SKM-1 treated with dmso at 0.1 percent for 144 hours (cell line): ENCODE data around the gene CTRB1.

Source experiments
- DNase-seq: peaks from one replicate; lab custom pipeline; 2025; ENCODE audit not compliant: unreplicated experiment; lab: John Stamatoyannopoulos, UW

The CTRB1 gene

DNA sequence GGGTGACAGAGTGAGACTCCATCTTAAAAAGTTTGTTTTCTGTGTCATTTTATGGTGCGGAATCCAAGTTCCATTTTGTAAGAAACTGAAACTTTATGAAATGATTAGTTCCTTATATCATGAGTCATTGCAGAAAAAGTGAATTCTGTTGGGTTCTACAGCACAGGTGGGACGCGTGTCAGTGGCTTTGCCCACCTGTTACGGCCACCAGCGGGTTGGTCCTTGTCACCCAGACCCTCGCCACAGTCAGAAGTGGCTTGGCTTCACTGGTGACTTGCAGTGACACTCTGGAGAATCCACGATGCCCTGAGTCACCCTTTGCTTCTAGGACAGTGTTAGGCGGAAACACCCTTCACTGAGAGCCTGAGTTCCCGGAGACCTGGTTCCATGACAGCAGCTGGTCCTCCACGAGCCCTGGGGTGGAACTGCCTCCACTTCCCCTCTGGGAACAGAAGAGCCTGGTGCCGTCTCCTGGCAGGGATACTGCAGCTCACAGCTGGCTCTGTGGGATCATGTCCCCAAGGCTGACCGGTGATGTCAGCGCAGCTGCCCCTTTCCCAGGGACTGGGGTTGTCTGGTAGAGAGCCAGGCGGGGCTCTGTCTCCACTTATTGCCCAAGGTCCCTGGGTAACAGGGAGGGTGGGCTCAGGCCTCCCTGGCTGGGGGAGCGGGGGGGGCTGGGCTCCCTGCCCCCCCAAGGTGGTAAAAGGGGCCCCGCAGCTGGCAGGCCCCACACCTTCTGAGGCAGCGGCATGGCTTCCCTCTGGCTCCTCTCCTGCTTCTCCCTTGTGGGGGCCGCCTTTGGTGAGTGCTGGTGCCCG, at the start of gene CTRB1:
TSS of gene CTRB1 (plus strand) at position 733 of the 821 bp plus-strand sequence. CDS start at position 753, 20 bp downstream.
- DNase-seq: no peak

DNA sequence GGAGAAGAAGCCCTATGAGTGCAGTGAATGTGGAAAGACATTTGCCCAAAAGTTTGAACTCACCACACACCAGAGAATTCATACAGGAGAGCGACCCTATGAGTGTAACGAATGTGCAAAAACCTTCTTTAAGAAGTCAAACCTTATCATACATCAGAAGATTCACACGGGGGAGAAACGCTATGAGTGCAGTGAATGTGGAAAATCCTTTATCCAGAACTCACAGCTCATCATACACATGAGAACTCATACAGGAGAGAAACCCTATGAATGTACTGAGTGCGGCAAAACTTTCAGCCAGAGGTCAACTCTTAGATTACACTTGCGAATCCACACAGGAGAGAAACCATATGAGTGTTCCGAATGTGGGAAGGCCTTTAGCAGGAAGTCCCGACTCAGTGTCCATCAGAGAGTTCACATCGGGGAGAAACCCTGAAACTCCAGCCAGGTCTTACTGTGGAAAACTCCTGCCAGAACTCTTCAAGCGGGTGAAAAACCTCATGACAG, 48.8 kb upstream of the CTRB1 start:
- DNase-seq: no peak

DNA sequence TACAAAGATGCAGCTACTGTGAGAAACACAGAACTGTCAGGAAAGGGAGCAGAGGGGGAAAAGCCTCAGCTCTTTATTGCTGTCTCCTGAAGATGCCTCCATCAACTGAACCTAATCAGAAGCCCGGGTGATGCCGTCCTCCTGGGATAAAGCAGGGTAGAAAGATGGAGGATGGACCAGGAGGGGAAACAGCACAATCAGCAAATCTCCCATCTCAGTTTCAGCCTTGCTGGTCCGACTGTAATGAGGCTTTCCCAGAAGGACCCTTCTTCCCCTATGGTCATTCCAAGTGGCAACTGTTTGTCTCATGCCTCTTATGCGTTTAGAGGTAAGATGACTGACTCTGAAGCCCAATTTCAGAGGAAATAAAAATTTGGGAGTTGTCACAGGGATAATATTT, 46.2 kb upstream of the CTRB1 start:
- no peak for DNase-seq

DNA sequence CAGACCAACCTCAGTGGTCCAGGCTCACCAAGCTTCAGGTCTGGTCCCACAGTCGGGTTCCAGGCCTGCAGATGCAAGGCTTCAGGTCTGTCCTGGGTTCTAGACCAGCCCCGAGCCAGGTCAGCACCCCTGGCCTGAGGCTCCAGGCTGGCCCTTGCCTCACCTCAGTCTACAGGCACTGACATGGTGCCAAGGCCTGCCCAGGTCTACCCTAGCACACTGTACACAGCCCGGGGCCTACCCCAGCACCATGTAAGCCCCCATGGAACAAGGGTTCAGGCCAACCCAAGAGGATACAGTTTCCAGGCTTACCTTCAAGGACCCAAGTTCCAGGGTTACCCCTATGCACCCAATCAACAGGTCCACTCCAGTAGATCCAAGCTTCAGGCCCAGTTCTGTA, 43.7 kb upstream of the CTRB1 start:
- no peak for DNase-seq

DNA sequence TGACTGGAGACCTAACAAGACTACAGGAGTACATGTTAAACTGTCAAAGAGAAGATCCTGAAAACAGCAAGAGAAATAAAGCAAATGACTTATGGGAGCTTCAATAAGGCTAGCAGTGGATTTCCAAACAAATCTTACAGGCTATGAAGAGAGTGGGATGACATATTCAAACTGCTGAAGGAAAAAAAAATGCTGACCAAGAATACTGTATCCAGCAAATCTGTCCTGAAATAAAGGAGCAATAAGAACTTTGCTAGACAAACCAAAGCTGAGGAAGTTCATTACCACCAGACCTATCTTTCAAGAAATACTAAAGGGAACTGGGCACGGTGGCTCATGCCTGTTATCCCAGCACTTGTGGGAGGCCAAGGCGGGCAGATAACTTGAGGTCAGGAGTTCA, 41.9 kb upstream of the CTRB1 start:
- DNase-seq: no peak

DNA sequence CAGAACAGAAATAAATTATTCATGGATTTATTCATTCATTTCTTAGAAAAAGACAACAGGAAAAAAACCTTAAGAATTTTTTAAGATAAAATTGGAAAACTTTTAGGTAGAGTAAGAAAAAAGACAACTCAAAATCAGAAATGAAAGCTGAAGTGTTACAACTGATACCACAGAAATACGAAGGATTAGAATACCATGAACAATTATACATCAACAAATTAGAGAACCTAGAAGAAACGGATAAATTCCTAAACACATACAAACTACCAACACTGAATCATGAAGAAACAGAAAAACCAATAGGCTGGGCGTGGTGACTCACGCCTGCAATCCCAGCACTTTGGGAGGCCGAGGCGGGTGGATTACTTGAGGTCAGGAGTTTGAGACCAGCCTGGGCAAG, 39.6 kb upstream of the CTRB1 start:
- no peak for DNase-seq

DNA sequence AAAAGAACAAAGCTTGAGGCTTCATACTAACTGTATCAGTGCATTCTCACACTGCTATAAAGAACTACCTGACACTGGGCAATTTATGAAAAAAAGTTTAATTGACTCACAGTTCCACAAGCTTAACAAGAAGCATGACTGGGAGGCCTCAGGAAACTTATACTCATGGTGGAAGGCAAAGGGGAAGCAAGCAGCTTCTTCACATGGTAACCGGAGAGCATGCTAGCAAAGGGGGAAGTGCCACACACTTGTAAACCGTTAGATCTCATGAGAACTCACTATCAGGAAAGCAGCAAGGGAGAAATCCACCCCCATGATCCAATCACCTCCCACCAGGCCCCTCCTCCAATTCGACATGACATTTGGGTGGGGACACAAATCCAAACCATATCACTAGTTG, 37.2 kb upstream of the CTRB1 start:
- DNase-seq: peak; percentile 8

DNA sequence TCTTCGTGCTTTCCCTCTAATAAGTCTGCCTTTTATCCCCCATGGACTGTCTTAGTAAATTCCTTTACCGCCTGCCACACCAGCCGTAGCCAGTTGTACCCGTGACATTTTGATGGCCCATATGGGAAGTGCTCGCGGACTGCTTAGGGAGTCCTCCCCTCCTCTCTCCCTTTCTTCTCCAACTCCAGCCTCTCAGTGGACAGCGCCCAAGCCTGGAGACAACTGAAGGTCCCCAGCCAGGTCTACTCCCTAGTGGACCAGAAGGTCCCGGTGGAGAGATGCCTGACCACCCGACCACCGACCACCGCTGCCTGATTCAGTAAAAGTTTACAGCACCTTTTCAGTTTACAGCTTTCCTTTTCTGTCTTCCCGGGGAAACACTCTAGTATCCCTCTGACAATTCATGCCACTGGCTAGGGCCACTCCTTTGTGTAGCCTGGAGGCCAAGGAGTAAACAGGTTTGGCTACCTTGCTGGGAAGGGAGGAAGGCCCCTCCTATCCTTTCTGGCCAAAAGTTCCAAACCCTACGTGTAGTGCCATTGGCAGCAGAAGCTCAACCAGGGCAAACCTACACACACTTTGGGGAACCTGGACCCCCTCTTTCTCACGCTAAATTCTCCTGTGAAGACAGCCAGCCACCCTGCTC, 29.8 kb upstream of the CTRB1 start:
- DNase-seq: no peak

DNA sequence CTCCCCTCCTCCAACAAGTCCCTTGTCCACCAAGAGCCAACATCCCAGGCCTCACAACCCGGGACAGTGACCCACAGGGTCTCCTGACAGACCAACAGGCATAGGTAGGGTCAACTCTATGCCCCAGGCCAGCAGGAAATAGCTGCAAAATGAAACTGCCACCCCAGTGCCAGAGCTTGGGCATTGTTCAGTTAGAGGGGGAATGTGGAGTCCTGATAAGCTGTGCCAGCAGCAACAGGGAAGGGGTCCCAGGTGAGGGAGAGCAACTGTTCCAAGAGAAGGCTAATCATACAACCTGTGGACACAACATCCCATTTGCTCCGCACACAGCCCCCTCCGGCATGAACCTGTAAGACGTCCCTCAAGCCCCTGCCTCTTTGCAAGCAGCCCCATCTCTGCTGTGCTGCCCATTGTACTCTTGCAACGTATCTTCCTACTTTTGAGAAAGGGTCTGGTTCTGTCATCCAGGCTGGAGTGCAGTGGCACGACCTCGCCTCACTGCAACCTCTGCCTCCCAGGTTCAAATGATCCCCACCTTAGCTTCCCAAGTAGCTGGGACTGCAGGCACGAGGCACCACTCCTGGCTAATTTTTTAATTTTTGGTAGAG, 29.0 kb upstream of the CTRB1 start:
- no peak for DNase-seq

DNA sequence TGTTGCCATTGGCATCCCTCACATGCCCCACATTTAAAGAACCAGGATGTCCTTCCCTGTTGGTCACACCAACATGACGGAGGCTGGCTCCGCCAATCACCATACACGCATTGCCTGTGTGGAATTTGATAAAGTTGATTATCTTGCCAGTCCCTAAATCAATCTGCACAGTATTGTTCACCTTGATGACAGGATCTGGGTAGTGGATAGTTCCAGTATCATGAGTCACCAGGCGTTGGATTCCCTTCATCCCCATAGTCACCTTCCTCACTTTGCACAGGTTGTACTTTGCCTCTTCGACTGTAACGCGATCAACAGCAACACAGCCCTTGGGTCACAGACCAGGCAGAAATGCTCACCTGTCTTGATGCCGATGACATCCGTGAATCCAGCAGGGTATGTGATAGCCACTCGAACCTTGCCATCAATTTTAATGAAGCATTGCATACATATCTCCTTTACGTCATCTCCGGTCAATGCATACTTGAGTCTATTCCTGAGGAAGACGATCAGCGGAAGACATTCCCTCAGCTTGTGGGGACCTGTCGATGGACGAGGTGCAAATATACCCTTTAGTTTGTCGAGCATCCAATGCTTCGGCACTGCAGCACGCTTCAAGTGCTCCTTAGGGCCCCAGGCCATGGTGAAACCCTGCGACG, 26.1 kb upstream of the CTRB1 start:
- no peak for DNase-seq

DNA sequence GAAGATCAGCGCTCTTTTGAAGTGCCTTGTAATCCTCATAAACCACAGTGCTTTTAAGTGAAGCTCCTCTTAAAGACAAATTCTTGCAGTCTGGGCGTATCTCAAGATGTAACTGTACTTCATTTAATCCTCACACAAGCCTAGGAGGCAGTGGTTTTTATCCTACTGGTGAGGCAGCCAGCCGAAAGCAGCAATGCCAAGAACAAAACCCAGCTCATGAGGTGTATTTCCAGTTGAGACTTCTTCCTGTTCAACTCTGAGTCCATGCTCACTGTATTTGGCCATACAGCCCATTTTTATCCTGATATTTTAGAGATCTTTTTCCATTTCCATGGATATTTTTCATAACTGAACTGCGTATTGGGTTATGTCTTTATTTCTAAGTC, 25.5 kb upstream of the CTRB1 start:
- DNase-seq: no peak

DNA sequence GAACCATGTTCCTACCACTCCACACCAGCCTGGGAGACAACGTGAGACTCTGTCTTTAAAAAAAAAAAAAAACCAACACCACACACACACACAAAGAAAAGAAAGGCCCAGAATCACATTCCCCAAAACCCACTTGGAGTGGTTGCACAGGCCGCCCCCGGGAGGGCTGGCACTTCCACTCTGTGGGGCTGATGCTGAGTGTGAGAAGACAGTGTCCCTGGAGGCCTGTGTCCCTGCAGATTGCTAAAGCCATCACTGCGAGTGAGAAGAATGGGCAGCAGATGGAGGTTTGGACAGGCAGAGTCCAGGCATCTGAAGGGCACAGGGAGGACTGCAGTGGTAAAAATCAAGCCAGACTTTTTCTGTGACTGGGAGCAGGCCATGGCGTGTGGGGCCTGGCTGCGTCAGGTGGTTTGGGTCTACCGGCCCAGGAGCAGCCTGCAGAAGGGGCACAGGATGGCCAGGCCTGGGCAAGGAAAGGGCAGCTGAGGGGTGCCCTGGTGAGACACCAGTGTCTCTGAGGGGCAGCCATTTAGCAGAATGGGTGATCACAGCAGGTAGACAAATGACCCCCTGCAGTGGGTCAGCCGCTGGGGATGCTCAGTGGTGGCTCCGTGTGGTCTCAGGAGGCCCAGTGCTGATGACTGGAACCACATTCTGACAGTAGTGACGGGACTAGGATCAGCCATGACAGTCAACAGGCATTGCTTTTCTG, 24.9 kb upstream of the CTRB1 start:
- no peak for DNase-seq

DNA sequence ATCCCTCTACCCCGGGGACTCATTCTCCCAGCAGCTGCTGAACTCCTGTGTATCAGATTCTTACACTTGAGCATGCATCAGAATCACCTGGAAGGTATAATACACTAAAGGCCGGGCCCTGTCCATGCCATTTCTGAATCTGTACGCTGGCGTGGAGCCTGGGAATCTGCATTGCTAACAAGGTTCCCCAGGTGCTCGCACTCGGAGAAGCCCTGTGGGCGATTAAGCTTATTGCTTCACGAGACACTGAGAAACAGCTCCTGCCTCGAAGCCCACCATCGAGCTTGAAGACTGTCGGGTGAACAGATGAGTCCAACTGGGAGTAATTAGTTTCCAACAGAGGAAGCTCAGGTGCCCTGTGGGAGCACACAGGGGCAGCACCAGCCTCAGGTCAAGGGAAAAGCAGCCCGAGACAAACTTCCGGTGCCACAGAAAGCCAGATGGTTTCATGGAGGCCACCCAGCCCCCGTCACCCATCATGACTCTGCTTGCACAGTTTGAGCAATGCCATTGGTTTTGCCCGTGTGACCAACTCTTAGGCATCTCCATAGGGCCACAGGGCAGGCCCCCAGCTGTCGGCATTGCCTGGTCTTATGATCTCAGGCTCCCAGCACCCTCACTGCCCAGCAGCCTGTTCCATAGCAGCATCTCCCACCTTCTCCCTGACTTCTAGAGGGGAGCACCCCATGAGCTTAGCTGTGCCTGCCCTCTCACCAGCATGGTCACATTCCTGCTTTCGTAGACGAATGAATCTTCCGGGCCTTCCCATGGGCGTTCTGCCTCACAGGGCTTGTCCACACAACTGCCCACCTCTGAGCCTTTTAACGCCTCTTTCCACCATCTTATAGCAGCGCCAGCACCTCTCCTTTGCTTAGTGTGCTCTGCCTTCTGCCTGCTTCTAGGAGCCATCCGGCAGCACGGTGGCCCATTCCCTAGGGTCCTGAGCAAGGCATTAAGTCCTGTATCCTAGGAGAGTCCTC, 22.7 kb upstream of the CTRB1 start:
- DNase-seq: no peak

DNA sequence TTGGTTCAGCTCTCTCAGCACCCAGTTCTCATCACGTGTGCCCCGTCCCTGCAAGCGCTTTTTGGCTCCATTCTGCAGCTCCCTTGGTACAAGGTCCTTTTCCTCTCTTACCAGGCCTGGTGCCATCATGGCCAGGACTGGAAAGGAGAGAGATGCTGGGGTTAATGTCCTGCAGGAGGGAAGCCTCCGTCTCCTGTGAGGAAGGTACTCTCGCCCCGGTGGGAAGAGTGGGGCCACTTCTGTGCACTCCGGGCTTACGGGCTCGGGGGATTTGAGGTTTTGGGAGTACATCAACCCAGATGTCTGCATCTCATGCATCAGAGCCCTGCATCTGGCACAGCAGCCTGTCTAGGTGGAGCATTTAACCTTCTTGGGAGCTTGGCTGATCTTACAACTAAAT, 22.0 kb upstream of the CTRB1 start:
- no peak for DNase-seq

DNA sequence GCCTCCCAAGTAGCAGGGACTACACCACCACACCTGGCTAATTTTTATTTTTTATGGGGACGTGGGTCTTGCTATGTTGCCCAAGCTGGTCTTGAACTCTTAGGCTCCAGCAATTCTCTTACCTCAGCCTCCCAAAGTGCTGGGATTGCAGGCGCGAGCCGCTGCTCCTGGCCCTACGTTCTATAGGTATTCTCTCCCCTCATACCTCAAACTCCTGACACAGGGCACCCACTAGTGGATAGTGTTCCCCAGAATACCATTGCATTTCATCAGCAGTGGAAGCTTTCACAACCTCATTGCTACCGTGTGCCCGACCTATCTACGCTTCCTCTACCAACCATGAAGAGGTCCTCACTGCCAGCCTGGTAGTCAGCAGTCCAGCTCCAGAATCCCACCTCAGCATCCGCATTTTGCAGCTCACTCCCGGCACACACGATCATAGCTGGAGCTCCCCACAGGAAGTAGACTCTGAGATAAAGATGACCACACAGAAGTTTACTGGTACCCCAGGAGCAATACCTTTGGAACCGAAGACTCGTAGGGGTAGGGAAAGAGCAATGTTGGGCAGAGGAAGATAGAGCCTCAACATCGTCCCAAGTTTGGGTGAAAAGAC, 21.2 kb upstream of the CTRB1 start:
- no peak for DNase-seq

DNA sequence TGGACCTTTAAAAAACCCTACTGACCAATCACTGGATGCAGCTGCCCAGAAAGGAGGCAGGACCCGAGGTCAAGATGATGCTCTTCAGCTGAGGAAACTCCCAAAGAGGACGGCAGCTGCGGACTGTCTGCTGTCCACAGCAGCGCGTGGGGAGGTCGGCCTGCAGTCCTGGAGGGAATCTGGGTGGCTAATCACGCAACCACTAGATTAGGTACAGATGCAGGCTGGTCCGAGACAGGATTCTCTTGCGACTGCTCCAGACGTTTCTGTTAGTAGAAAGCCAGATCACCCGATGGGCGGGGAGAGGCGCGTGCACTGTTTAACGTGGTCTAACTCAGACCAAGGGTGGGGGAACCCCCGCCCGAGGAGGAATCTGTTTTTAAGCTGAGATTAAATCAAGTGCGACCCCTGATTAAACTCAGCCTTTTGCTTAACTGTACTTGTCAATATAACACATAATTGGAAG, 20.6 kb upstream of the CTRB1 start:
- no peak for DNase-seq

DNA sequence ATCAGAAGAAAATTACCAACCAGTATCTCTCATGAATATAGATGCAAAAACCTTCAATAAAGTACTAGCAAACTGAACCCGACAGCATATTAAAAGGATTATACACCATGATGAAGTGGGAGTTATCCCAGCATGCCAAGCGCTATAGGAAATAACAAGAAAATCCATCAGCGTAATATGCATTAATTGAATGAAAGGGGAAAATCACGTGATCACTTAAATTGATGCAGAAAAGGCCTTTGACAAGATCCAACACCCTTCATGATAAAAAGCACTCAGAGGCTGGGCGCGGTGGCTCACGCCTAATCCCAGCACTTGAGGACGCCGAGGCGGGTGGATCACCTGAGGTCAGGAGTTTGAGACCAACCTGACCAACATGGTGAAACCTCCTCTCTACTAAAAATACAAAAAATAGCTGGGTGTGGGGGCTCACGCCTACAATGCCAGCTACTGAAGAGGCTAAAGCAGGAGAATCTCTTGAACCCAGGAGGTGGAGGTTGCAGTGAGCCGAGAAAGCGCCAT, 16.7 kb upstream of the CTRB1 start:
- no peak for DNase-seq

DNA sequence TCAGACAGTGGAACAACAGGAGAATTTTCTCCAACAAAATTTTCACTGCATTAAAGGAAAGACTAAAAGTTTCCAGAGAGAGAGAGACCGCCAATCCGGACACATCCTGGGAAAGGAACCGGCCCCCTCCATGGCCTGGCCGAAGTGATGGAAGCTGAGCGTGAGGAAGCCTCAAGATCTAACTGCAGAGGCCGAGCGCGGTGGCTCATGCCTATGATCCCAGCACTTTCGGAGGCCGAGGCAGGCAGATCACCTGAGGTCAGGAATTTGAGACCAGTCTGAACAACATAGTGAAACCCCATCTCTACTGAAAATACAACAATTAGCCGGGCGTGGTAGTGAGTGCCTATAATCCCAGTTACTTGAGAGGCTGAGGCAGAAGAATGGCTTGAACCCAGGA, 15.7 kb upstream of the CTRB1 start:
- no peak for DNase-seq
